ENCODE measurements around the gene EXD3. TPM values are rescaled to one million over a fixed set of nuclear protein-coding genes. Genes with fewer than 3 reads are reported as not detected.
"Not testable (repeated sequence)": the region's sequence is repeated elsewhere in the genome, so short reads cannot be mapped to it uniquely, and the experiment has no call there.

EXD3 gene
- polyA plus RNA-seq, 4 donors = 8.4 to 26.9 (median 11.4) TPM

GRCh38 chr9:137397675-137398423, 25.1 kb downstream of the EXD3 start:
- DNase-seq (ENCODE audit: low read depth in 4 of 4, low spot score in 3 of 4) = no peak

GRCh38 chr9:137396634-137397367, 26.2 kb downstream of the EXD3 start:
- DNase-seq (ENCODE audit: low read depth in 4 of 4, low spot score in 3 of 4) = no peak

GRCh38 chr9:137396227-137396626, 26.7 kb downstream of the EXD3 start:
- no peak for DNase-seq (ENCODE audit: low read depth in 4 of 4, low spot score in 3 of 4)

GRCh38 chr9:137395666-137396010, 27.3 kb downstream of the EXD3 start:
- DNase-seq (ENCODE audit: low read depth in 4 of 4, low spot score in 3 of 4) = no peak

GRCh38 chr9:137394866-137395665, 27.9 kb downstream of the EXD3 start:
- no peak for DNase-seq (ENCODE audit: low read depth in 4 of 4, low spot score in 3 of 4)

- DNase-seq (ENCODE audit: low read depth in 4 of 4, low spot score in 3 of 4) = no peak
Measured at GRCh38 chr9:137393176-137394150, 29.5 kb downstream of the EXD3 start.

- no peak for DNase-seq (ENCODE audit: low read depth in 4 of 4, low spot score in 3 of 4)
Measured at GRCh38 chr9:137392232-137393007, 30.5 kb downstream of the EXD3 start.

- DNase-seq (ENCODE audit: low read depth in 4 of 4, low spot score in 3 of 4) = no peak
Measured at GRCh38 chr9:137391411-137391754, 31.6 kb downstream of the EXD3 start.

GRCh38 chr9:137390553-137391410, 32.2 kb downstream of the EXD3 start:
- no peak for DNase-seq (ENCODE audit: low read depth in 4 of 4, low spot score in 3 of 4)

- DNase-seq (ENCODE audit: low read depth in 4 of 4, low spot score in 3 of 4) = no peak
Measured at GRCh38 chr9:137389428-137389746, 33.6 kb downstream of the EXD3 start.

GRCh38 chr9:137388589-137389427, 34.2 kb downstream of the EXD3 start:
- DNase-seq (ENCODE audit: low read depth in 4 of 4, low spot score in 3 of 4) = no peak

GRCh38 chr9:137387891-137388560, 34.9 kb downstream of the EXD3 start:
- no peak for DNase-seq (ENCODE audit: low read depth in 4 of 4, low spot score in 3 of 4)

- DNase-seq (ENCODE audit: low read depth in 4 of 4, low spot score in 3 of 4) = no peak
Measured at GRCh38 chr9:137387114-137387890, 35.7 kb downstream of the EXD3 start.

- DNase-seq (ENCODE audit: low read depth in 4 of 4, low spot score in 3 of 4) = not testable (repeated sequence)
Measured at GRCh38 chr9:137386507-137387113, 36.4 kb downstream of the EXD3 start.

- DNase-seq (ENCODE audit: low read depth in 4 of 4, low spot score in 3 of 4) = no peak
Measured at GRCh38 chr9:137385061-137385655, 37.8 kb downstream of the EXD3 start.

Data from left renal pelvis (tissue), 4 donors.